Mammary epithelial cell (primary cell): ENCODE measurements around the gene ARHGAP25.

Experiments
- CTCF ChIP-seq, 2 donors: IDR thresholded peaks in 1 of 2; conservative IDR thresholded peaks in 1 of 2; 2 replicates each; pipeline ENCODE4 v1.5.1; 2011 to 2012; ENCODE audit warnings: inconsistent platforms in 2 of 2, low read length in 2 of 2, mild to moderate bottlenecking in 2 of 2, control low read depth in 1 of 2, low read depth in 1 of 2; ENCODE audit not compliant: insufficient read depth in 1 of 2; ENCODE audit errors: extremely low read depth in 1 of 2
- EZH2 ChIP-seq: IDR thresholded peaks from 2 replicates; pipeline ENCODE4 v1.6.1; 2012; ENCODE audit warnings: low read length, inconsistent platforms, borderline replicate concordance

GRCh38 chr2:68737711-68738110, 3.1 kb downstream of the ARHGAP25 start:
- no peak for TF ChIP-seq CTCF (conservative IDR thresholded peaks at IDR 0.05 in 1 of 2, IDR thresholded peaks at IDR 0.05 in 1 of 2; ENCODE audit: extremely low read depth in 1 of 2, insufficient read depth in 1 of 2, low read depth in 1 of 2, low read length in 2 of 2)
- TF ChIP-seq EZH2: no peak
